Sigmoid colon (tissue), 7 donors: ENCODE data around the gene ATXN1. TPM values are rescaled to one million over a fixed set of nuclear protein-coding genes. Genes with fewer than 3 reads are reported as not detected.

Experiments used
- DNase-seq: peaks from one replicate; pipeline ENCODE4 v3.0.0-alpha.2; 2019
- H3K27ac ChIP-seq, 4 donors: fragments of 200-600 bp; sonication (generic); one replicate each; pipeline ENCODE4 v1.5.1; 2016 to 2019; ENCODE audit warnings: mild to moderate bottlenecking in 1 of 4
- H3K27me3 ChIP-seq, 3 donors: fragments of 200-600 bp; sonication (generic); one replicate each; pipeline ENCODE4 v1.5.1; 2019; ENCODE audit warnings: mild to moderate bottlenecking in 1 of 3
- H3K36me3 ChIP-seq, 4 donors: fragments of 200-600 bp; sonication (generic); one replicate each; pipeline ENCODE4 v1.5.1; 2016 to 2019
- H3K4me1 ChIP-seq, 4 donors: fragments of 200-600 bp; sonication (generic); one replicate each; pipeline ENCODE4 v1.5.1; 2017 to 2019
- H3K4me3 ChIP-seq, 4 donors: fragments of 200-600 bp; sonication (generic); one replicate each; pipeline ENCODE4 v1.5.1; 2017 to 2019; ENCODE audit warnings: mild to moderate bottlenecking in 2 of 4, moderate library complexity in 1 of 4
- H3K9me3 ChIP-seq, 4 donors: fragments of 200-600 bp in 3 of 4; sonication (generic) in 3 of 4; one replicate each; pipeline versions ENCODE4 v1.5.1 to v1.6.1; 2013 to 2019
- EP300 ChIP-seq, 4 donors: sonication (generic); formaldehyde crosslinking; IDR thresholded peaks; one replicate each; pipeline ENCODE4 v1.6.1; 2017; ENCODE audit warnings: antibody characterized with exemption in 4 of 4
- POLR2A ChIP-seq, 2 donors: fragments of 450-650 bp; IDR thresholded peaks; one replicate each; pipeline ENCODE4 v1.6.1; 2016; ENCODE audit warnings: antibody characterized with exemption in 2 of 2, mild to moderate bottlenecking in 2 of 2, moderate library complexity in 2 of 2
- POLR2AphosphoS5 ChIP-seq, 4 donors: sonication (generic); formaldehyde crosslinking; IDR thresholded peaks; one replicate each; pipeline ENCODE4 v1.6.1; 2017; ENCODE audit warnings: antibody characterized with exemption in 4 of 4
- WGBS, 2 donors: extraction: QIAGEN DNeasy Blood & Tissue Kit; methylation state at CpG; one replicate each; pipeline ENCODE4 v1.1.7; 2013; 5-methylcytosine and 5-hydroxymethylcytosine counted together
- intact Hi-C: fragments of 100-400 bp; cut with DNase I; formaldehyde crosslinking; loops from one replicate; pipeline ENCODE4 v1.15.1; 2023
- polyA plus RNA-seq, 3 donors: library from polyadenylated mRNA; stranded (reverse); fragments of 200-250 nt; gene quantifications; one replicate each; pipeline ENCODE4 v1.2.3, GENCODE V29; 2013
- total RNA-seq, 4 donors: library from RNA; depleted of rRNA; stranded (reverse); fragments of >200 nt; gene quantifications; one replicate each; pipeline ENCODE4 v1.1.0, GENCODE V29; 2016
- TF ChIP-seq, protein P1 (sequence below), 4 experiments: fragments of 450-650 bp in 3 of 4; fragments of 200-600 bp in 1 of 4; IDR thresholded peaks; one replicate each; pipeline ENCODE4 v1.5.1; 2016 to 2019; ENCODE audit warnings: antibody characterized with exemption in 4 of 4, mild to moderate bottlenecking in 3 of 4, moderate library complexity in 2 of 4
- donor health status: healthy with polysubstance abuse.
- donor health status: Bipolar disorder and iron deficiency.
- donor health status: healthy.

Gene ATXN1
- total and polyA plus RNA-seq, 7 donors: 4.8 to 95.3 (median 37.7) TPM

DNA sequence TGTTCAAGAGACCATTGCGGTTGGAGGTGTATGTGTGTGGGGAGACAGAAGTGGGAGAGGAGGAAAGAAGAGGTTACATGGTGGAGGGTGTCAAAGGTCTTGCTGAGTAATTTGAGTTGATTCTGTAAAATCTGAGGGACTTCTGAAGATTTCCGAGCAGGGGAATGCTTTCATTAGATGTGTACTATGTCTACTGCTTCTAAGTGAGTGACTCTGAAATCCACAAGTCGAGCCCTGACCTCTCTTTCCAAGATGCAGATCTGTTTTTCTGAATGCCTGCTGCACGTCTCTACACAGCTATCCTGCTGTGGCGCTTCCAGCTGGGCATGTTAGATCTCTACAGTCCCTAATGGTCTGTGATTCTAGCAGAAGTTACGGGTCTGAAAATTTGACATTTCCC is 209.8 kb downstream of the ATXN1 start:
- Histone ChIP-seq H3K4me3 (no peak overlapping the region), H3K27me3 (no peaks in the 10 kb centered on the region), H3K9me3 (no peaks in the 10 kb centered on the region), H3K36me3 (no peaks in the 10 kb centered on the region), H3K4me1 (peaks cover 0 to 12% (median 7%) of the 10 kb centered on the region in 4 donors), H3K27ac (no peak overlapping the region)
- DNase-seq: no peak
- intact Hi-C loops: no loop called here
- TF ChIP-seq, protein P1, sequence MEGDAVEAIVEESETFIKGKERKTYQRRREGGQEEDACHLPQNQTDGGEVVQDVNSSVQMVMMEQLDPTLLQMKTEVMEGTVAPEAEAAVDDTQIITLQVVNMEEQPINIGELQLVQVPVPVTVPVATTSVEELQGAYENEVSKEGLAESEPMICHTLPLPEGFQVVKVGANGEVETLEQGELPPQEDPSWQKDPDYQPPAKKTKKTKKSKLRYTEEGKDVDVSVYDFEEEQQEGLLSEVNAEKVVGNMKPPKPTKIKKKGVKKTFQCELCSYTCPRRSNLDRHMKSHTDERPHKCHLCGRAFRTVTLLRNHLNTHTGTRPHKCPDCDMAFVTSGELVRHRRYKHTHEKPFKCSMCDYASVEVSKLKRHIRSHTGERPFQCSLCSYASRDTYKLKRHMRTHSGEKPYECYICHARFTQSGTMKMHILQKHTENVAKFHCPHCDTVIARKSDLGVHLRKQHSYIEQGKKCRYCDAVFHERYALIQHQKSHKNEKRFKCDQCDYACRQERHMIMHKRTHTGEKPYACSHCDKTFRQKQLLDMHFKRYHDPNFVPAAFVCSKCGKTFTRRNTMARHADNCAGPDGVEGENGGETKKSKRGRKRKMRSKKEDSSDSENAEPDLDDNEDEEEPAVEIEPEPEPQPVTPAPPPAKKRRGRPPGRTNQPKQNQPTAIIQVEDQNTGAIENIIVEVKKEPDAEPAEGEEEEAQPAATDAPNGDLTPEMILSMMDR (IDR thresholded peaks at IDR 0.05): no peak
- TF ChIP-seq POLR2AphosphoS5 (IDR thresholded peaks at IDR 0.05) (no peak), POLR2A (IDR thresholded peaks at IDR 0.05) (no peak), EP300 (IDR thresholded peaks at IDR 0.05) (no peak)
- WGBS, 2 donors: 93 to 96% methylated on average over 6 of the region's 6 CpGs

DNA sequence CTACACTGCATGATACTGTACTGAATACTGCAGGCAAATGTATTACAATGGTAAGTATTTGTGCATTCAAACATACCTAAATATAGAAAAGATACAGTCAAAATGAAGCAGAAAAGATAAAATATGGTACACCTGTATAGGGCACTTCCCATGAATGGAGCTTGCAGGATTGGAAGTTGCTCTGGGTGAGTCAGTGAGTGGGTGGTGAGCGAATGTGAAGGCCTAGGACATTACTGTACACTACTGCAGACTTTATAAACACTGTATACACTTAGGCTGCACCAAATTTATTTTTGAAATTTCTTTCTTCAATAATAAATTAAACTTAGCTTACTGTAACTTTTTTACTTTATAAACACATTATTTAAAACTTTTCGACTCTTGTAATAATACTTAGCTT is 213.1 kb downstream of the ATXN1 start:
- H3K27me3 ChIP-seq: no peaks in the 10 kb centered on the region
- H3K36me3 ChIP-seq: no peaks in the 10 kb centered on the region
- intact Hi-C loops: no loop called here
- no peak overlapping the region for H3K27ac ChIP-seq
- H3K9me3 ChIP-seq: no peaks in the 10 kb centered on the region
- H3K4me3 ChIP-seq: no peak overlapping the region
- WGBS, 2 donors: 94 to 96% methylated on average over 2 of the region's 2 CpGs
- peaks cover 0 to 19% (median 9%) of the 10 kb centered on the region in 4 donors for H3K4me1 ChIP-seq
- TF ChIP-seq, protein P1 (IDR thresholded peaks at IDR 0.05): no peak
- TF ChIP-seq POLR2AphosphoS5 (IDR thresholded peaks at IDR 0.05) (no peak), POLR2A (IDR thresholded peaks at IDR 0.05) (no peak), EP300 (IDR thresholded peaks at IDR 0.05) (no peak)
- DNase-seq: no peak

DNA sequence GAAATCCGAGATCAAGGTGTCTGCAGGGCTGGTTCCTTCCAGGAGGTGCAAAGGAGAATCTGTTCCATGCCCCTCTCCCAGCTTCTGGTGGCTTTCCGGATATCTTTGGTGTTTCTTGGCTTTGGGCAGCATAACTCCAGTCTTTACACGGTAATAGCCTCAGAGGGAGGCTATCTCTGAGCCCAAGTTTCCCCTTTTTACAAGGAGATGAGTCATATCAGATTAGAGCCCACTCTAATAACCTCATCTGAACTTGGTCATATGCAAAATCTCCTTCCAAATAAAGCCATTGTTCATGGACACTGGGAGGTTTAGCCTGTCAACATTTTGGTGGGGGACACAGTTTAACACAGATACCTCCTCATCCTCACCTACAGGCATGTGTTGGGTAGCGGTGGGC is 213.7 kb downstream of the ATXN1 start:
- DNase-seq: no peak
- no peaks in the 10 kb centered on the region for H3K36me3 ChIP-seq
- intact Hi-C loops: no loop called here
- H3K27ac ChIP-seq: no peak overlapping the region
- no peaks in the 10 kb centered on the region for H3K27me3 ChIP-seq
- TF ChIP-seq EP300 (IDR thresholded peaks at IDR 0.05): no peak
- no peak for TF ChIP-seq POLR2AphosphoS5 (IDR thresholded peaks at IDR 0.05)
- TF ChIP-seq, protein P1 (IDR thresholded peaks at IDR 0.05): no peak
- no peak for TF ChIP-seq POLR2A (IDR thresholded peaks at IDR 0.05)
- no peaks in the 10 kb centered on the region for H3K9me3 ChIP-seq
- H3K4me1 ChIP-seq: peaks cover 0 to 19% (median 9%) of the 10 kb centered on the region in 4 donors
- no peak overlapping the region for H3K4me3 ChIP-seq
- 92 to 93% methylated on average over 4 of the region's 4 CpGs for WGBS, 2 donors

- Histone ChIP-seq H3K27ac (no peak overlapping the region), H3K36me3 (no peaks in the 10 kb centered on the region), H3K27me3 (no peaks in the 10 kb centered on the region), H3K9me3 (no peaks in the 10 kb centered on the region), H3K4me3 (no peak overlapping the region), H3K4me1 (peaks cover 0 to 19% (median 11%) of the 10 kb centered on the region in 4 donors)
- TF ChIP-seq EP300 (IDR thresholded peaks at IDR 0.05): no peak
- TF ChIP-seq POLR2AphosphoS5 (IDR thresholded peaks at IDR 0.05): peak in 1 of 4 donors; percentile 10
- DNase-seq: no peak
- WGBS, 2 donors: 84 to 93% methylated on average over 3 of the region's 3 CpGs
- intact Hi-C loops: no loop called here
Observed at GRCh38 chr6:16546861-16547260, 214.4 kb downstream of the ATXN1 start.

- intact Hi-C loops: no loop called here
- DNase-seq: no peak
Observed at GRCh38 chr6:16545382-16545781, 215.9 kb downstream of the ATXN1 start.

GRCh38 chr6:16544521-16544920 is 216.7 kb downstream of the ATXN1 start:
- no peak for DNase-seq
- H3K27ac ChIP-seq: peak overlapping the region in 1 of 4 donors; percentile 5
- TF ChIP-seq, protein P1 (IDR thresholded peaks at IDR 0.05): no peak
- TF ChIP-seq POLR2A (IDR thresholded peaks at IDR 0.05) (no peak), EP300 (IDR thresholded peaks at IDR 0.05) (no peak), POLR2AphosphoS5 (IDR thresholded peaks at IDR 0.05) (no peak)
- H3K4me3 ChIP-seq: no peak overlapping the region
- H3K4me1 ChIP-seq: peaks cover 0 to 19% (median 13%) of the 10 kb centered on the region in 4 donors
- no peaks in the 10 kb centered on the region for H3K36me3 ChIP-seq
- no peaks in the 10 kb centered on the region for H3K27me3 ChIP-seq
- intact Hi-C loops: no loop called here
- WGBS, 2 donors: 91 to 94% methylated on average over 7 of the region's 7 CpGs
- no peaks in the 10 kb centered on the region for H3K9me3 ChIP-seq

More at GRCh38 chr6:16545382-16545781, 215.9 kb downstream of the ATXN1 start:
- H3K9me3 ChIP-seq: no peaks in the 10 kb centered on the region
- no peaks in the 10 kb centered on the region for H3K36me3 ChIP-seq
- no peak for TF ChIP-seq POLR2A (IDR thresholded peaks at IDR 0.05)
- TF ChIP-seq POLR2AphosphoS5 (IDR thresholded peaks at IDR 0.05): no peak
- no peaks in the 10 kb centered on the region for H3K27me3 ChIP-seq
- H3K27ac ChIP-seq: no peak overlapping the region
- H3K4me1 ChIP-seq: peaks cover 0 to 19% (median 13%) of the 10 kb centered on the region in 4 donors
- 95 to 96% methylated on average over 2 of the region's 2 CpGs for WGBS, 2 donors
- H3K4me3 ChIP-seq: no peak overlapping the region
